Keratinocyte (primary cell): Measurements from ENCODE around the gene PTPN2.

Source experiments
- CTCF ChIP-seq, 3 experiments: IDR thresholded peaks in 1 of 3; conservative IDR thresholded peaks in 1 of 3; optimal IDR thresholded peaks in 1 of 3; 2 replicates in 2 of 3; 3 replicates in 1 of 3; pipeline versions ENCODE3 to v1.5.1; 2011; ENCODE audit warnings: low read length in 3 of 3, mild to moderate bottlenecking in 3 of 3, moderate library complexity in 2 of 3, control low read depth in 1 of 3, inconsistent platforms in 1 of 3; ENCODE audit not compliant: insufficient read depth in 2 of 3; ENCODE audit errors: extremely low read depth in 1 of 3
- EZH2 ChIP-seq: IDR thresholded peaks from one replicate; pipeline ENCODE4 v1.6.1; 2012; ENCODE audit warnings: inconsistent platforms, mild to moderate bottlenecking, low read length, moderate library complexity

- no peak for TF ChIP-seq CTCF (optimal IDR thresholded peaks at IDR 0.05 in 1 of 3, IDR thresholded peaks at IDR 0.05 in 1 of 3, conservative IDR thresholded peaks at IDR 0.05 in 1 of 3; ENCODE audit: extremely low read depth in 1 of 3, insufficient read depth in 2 of 3, low read length in 3 of 3)
- TF ChIP-seq EZH2, result no peak
Observed at GRCh38 chr18:12818243-12818642, 65.8 kb downstream of the PTPN2 start.
